K562 (cell line): ENCODE data around the gene HMGN2. TPM values are rescaled to one million over a fixed set of nuclear protein-coding genes. Genes with fewer than 3 reads are reported as not detected.

Source experiments
- ARID1B ChIP-seq: fragments of 450-650 bp; IDR thresholded peaks from 2 replicates; pipeline ENCODE4 v1.6.1; 2016; ENCODE audit warnings: antibody characterized with exemption, mild to moderate bottlenecking, inconsistent platforms
- ARNT ChIP-seq, 2 experiments: fragments of 450-650 bp; IDR thresholded peaks; 2 replicates each; pipeline ENCODE4 v1.6.1; 2016; ENCODE audit warnings: mild to moderate bottlenecking in 1 of 2
- ATF4 ChIP-seq: fragments of 450-650 bp; formaldehyde crosslinking; IDR thresholded peaks from 2 replicates; pipeline ENCODE4 v1.4.0; 2022; ENCODE audit warnings: mild to moderate bottlenecking, moderate library complexity
- DACH1 ChIP-seq: fragments of 450-650 bp; IDR thresholded peaks from 2 replicates; pipeline ENCODE4 v1.6.1; 2018; ENCODE audit not compliant: partially characterized antibody
- GTF2B ChIP-seq: IDR thresholded peaks from 2 replicates; pipeline ENCODE4 v1.6.1; 2011; ENCODE audit not compliant: insufficient read length; ENCODE audit errors: extremely low read depth
- GTF2E2 ChIP-seq: fragments of 200-800 bp; sonication (Bioruptor generic); IDR thresholded peaks from 2 replicates; pipeline ENCODE4 v1.6.1; 2016; ENCODE audit warnings: missing genetic modification characterization, missing compliant biosample characterization
- MAX ChIP-seq: sonication (generic); formaldehyde crosslinking; IDR thresholded peaks from 2 replicates; pipeline ENCODE4 v1.9.0; 2022; ENCODE audit warnings: mild to moderate bottlenecking, missing genetic modification reagents
- NFE2 ChIP-seq: IDR thresholded peaks from 2 replicates; pipeline ENCODE4 v1.6.1; 2014; ENCODE audit warnings: antibody characterized with exemption, low read depth
- SMARCC2 ChIP-seq: fragments of 450-650 bp; IDR thresholded peaks from 2 replicates; pipeline ENCODE4 v1.6.1; 2017; ENCODE audit warnings: antibody characterized with exemption, moderate library complexity, mild to moderate bottlenecking, low read depth
- SRSF1 ChIP-seq: fragments of 200-400 bp; formaldehyde crosslinking; IDR thresholded peaks from 2 replicates; pipeline ENCODE4 v1.6.1; 2017; ENCODE audit warnings: mild to moderate bottlenecking, low read depth, low read length, moderate library complexity
- TEAD2 ChIP-seq: fragments of 450-650 bp; IDR thresholded peaks from 2 replicates; pipeline ENCODE4 v1.6.1; 2016; ENCODE audit warnings: missing genetic modification characterization, control low read depth, missing compliant biosample characterization
- ZBTB2 ChIP-seq: fragments of 450-650 bp; IDR thresholded peaks from 2 replicates; pipeline ENCODE4 v1.6.1; 2016; ENCODE audit warnings: antibody characterized with exemption
- ZNF407 ChIP-seq: fragments of 450-650 bp; IDR thresholded peaks from 2 replicates; pipeline ENCODE4 v1.6.1; 2016; ENCODE audit warnings: low read depth
- ZNF431 ChIP-seq: sonication (generic); formaldehyde crosslinking; IDR thresholded peaks from 2 replicates; pipeline ENCODE4 v1.8.0; 2022; ENCODE audit warnings: mild to moderate bottlenecking, missing genetic modification reagents
- ZNF75A ChIP-seq: fragments of 450-650 bp; formaldehyde crosslinking; IDR thresholded peaks from 2 replicates; pipeline ENCODE4 v1.4.0; 2020; ENCODE audit warnings: mild to moderate bottlenecking
- ZNF778 ChIP-seq: fragments of 450-650 bp; formaldehyde crosslinking; IDR thresholded peaks from 2 replicates; pipeline ENCODE4 v1.4.0; 2020; ENCODE audit warnings: mild to moderate bottlenecking, moderate library complexity
- polyA plus RNA-seq, 8 experiments: library from polyadenylated mRNA; depleted of rRNA in 4 of 8; stranded (reverse) in 5 of 8; unstranded in 3 of 8; fragments of >200 nt; fragmentation: Nextera tagmentation in 2 of 8; fragmentation: Illumina TruSeq in 1 of 8; extraction: Ambion mirVana in 2 of 8; extraction: Trizol in 1 of 8; gene quantifications; 2 replicates each; pipeline versions ENCODE4 v1.2.1 to v1.2.3, GENCODE V29; 2011 to 2014; ENCODE audit warnings: inconsistent platforms in 1 of 8, missing spikeins in 1 of 8
- total RNA-seq, 7 experiments: library from RNA; depleted of rRNA in 6 of 7; stranded (reverse); fragments of >200 nt in 6 of 7; fragmentation: Illumina TruSeq in 2 of 7; extraction: Trizol in 2 of 7; gene quantifications; 2 replicates each; pipeline versions ENCODE4 v1.2.1 to v1.2.3, GENCODE V29; 2011 to 2021; ENCODE audit warnings: low replicate concordance in 1 of 7

The HMGN2 gene
- total and polyA plus RNA-seq, 9 of the 15 experiments (the other 6 are each of a cell fraction or from before 2014, with no cell fraction given) = 370 to 1,354 (median 965) TPM

GRCh38 chr1:26471498-26472319 is 531 bp upstream of the HMGN2 start (continued):
- TF ChIP-seq ZNF407 (no peak), MAX (CRISPR knock-in tag) (peak; percentile 72), ARNT (IDR thresholded peaks at IDR 0.05) (no peak), ZNF75A (CRISPR knock-in tag) (no peak), ATF4 (no peak), GTF2B (no peak), SRSF1 (no peak), GTF2E2 (no peak), DACH1 (no peak), ZBTB2 (no peak), ZNF431 (CRISPR knock-in tag) (0 out of 2 replicates have a peak, but pooled peaks have one; percentile 62), SMARCC2 (no peak), TEAD2 (tag) (no peak), ZNF778 (no peak), NFE2 (no peak), ARID1B (peak; percentile 42; the same call in 1 of the 2 replicates)
